K562 (cell line): ENCODE data around the gene KCTD19. TPM values are rescaled to one million over a fixed set of nuclear protein-coding genes. Genes with fewer than 3 reads are reported as not detected.

ENCODE experiments used
- CGGBP1 ChIP-seq: fragments of 250-450 bp; sonication (Bioruptor Pico); IDR thresholded peaks from 2 replicates; pipeline ENCODE4 v1.9.0; 2021; ENCODE audit warnings: mild to moderate bottlenecking
- NFIC ChIP-seq: fragments of 450-650 bp; IDR thresholded peaks from 2 replicates; pipeline ENCODE4 v1.6.1; 2017; ENCODE audit warnings: mild to moderate bottlenecking, inconsistent platforms
- PKNOX1 ChIP-seq: fragments of 450-650 bp; IDR thresholded peaks from 2 replicates; pipeline ENCODE4 v1.6.1; 2016
- SETDB1 ChIP-seq: IDR thresholded peaks from one replicate; pipeline ENCODE4 v1.6.1; 2012; ENCODE audit warnings: low read length, control low read depth, inconsistent platforms
- TEAD4 ChIP-seq, 2 experiments: sonication (generic) in 1 of 2; formaldehyde crosslinking in 1 of 2; IDR thresholded peaks; 2 replicates each; pipeline versions ENCODE4 v1.6.1 to v1.8.0; 2012 to 2022; ENCODE audit warnings: borderline replicate concordance in 1 of 2, inconsistent platforms in 1 of 2, low read length in 1 of 2, mild to moderate bottlenecking in 1 of 2, missing genetic modification reagents in 1 of 2
- VEZF1 ChIP-seq: fragments of 200-800 bp; sonication (Bioruptor generic); IDR thresholded peaks from 2 replicates; pipeline ENCODE4 v1.6.1; 2017; ENCODE audit warnings: missing genetic modification characterization, missing compliant biosample characterization
- ZBTB9 ChIP-seq: fragments of 450-650 bp; formaldehyde crosslinking; IDR thresholded peaks from 2 replicates; pipeline ENCODE4 v1.4.0; 2020; ENCODE audit warnings: mild to moderate bottlenecking, moderate library complexity
- polyA plus RNA-seq, 8 experiments: library from polyadenylated mRNA; depleted of rRNA in 4 of 8; stranded (reverse) in 5 of 8; unstranded in 3 of 8; fragments of >200 nt; fragmentation: Nextera tagmentation in 2 of 8; fragmentation: Illumina TruSeq in 1 of 8; extraction: Ambion mirVana in 2 of 8; extraction: Trizol in 1 of 8; gene quantifications; 2 replicates each; pipeline versions ENCODE4 v1.2.1 to v1.2.3, GENCODE V29; 2011 to 2014; ENCODE audit warnings: inconsistent platforms in 1 of 8, missing spikeins in 1 of 8
- total RNA-seq, 7 experiments: library from RNA; depleted of rRNA in 6 of 7; stranded (reverse); fragments of >200 nt in 6 of 7; fragmentation: Illumina TruSeq in 2 of 7; extraction: Trizol in 2 of 7; gene quantifications; 2 replicates each; pipeline versions ENCODE4 v1.2.1 to v1.2.3, GENCODE V29; 2011 to 2021; ENCODE audit warnings: low replicate concordance in 1 of 7

Gene KCTD19
- total and polyA plus RNA-seq, 9 of the 15 experiments (the other 6 are each of a cell fraction or from before 2014, with no cell fraction given): 0.03 to 0.91 (median 0.22) TPM; not detected in 2

- TF ChIP-seq SETDB1 (no peak), ZBTB9 (CRISPR knock-in tag) (no peak), PKNOX1 (0 out of 2 replicates have a peak, but pooled peaks have one; percentile 21), NFIC (no peak), VEZF1 (CRISPR knock-in tag) (no peak), TEAD4 (IDR thresholded peaks at IDR 0.05; ENCODE audit: low read length) (no peak), TEAD4 (CRISPR knock-in tag; IDR thresholded peaks at IDR 0.05; ENCODE audit: borderline replicate concordance) (no peak), CGGBP1 (CRISPR knock-in tag) (no peak)
Measured at GRCh38 chr16:67372664-67373063, 46.1 kb upstream of the KCTD19 start (continued).
